ENCODE measurements around the gene ARRB1.

Gene ARRB1

GRCh38 chr11:75270896-75271418 is 80.5 kb downstream of the ARRB1 start:
- H3K4me3 ChIP-seq (ENCODE audit: low read length): no peak overlapping the region
- WGBS: 96% methylated on average over 3 of the region's 3 CpGs
- no peak overlapping the region for H3K9ac ChIP-seq (ENCODE audit: low read depth, low read length)
- no peaks in the 10 kb centered on the region for H3K27me3 ChIP-seq (ENCODE audit: insufficient read depth, low read length)
- peaks cover 7% of the 10 kb centered on the region for H3K36me3 ChIP-seq (ENCODE audit: insufficient read depth, low read length)
- H3K4me1 ChIP-seq (ENCODE audit: insufficient read depth, low read length): 0 out of 2 replicates have a peak, but pooled peaks cover 2% of the 10 kb centered on the region
- no peak overlapping the region for H3K27ac ChIP-seq (ENCODE audit: low read depth, low read length)
- H3K9me3 ChIP-seq (ENCODE audit: insufficient read depth, low read depth, low read length): no peaks in the 10 kb centered on the region

- Histone ChIP-seq H3K27me3 (ENCODE audit: insufficient read depth, low read length) (no peaks in the 10 kb centered on the region), H3K9ac (ENCODE audit: low read depth, low read length) (no peak overlapping the region), H3K27ac (ENCODE audit: low read depth, low read length) (no peak overlapping the region), H3K4me3 (ENCODE audit: low read length) (no peak overlapping the region), H3K4me1 (ENCODE audit: insufficient read depth, low read length) (no peaks in the 10 kb centered on the region), H3K36me3 (ENCODE audit: insufficient read depth, low read length) (no peaks in the 10 kb centered on the region; the same call in none of the 2 replicates), H3K9me3 (ENCODE audit: insufficient read depth, low read depth, low read length) (no peaks in the 10 kb centered on the region)
- WGBS: 96% methylated on average over 9 of the region's 9 CpGs
Observed at GRCh38 chr11:75269896-75270295, 81.6 kb downstream of the ARRB1 start.

GRCh38 chr11:75269367-75269660 is 82.1 kb downstream of the ARRB1 start:
- no peak overlapping the region for H3K27ac ChIP-seq (ENCODE audit: low read depth, low read length)
- no peaks in the 10 kb centered on the region; the same call in none of the 2 replicates for H3K36me3 ChIP-seq (ENCODE audit: insufficient read depth, low read length)
- no peaks in the 10 kb centered on the region for H3K9me3 ChIP-seq (ENCODE audit: insufficient read depth, low read depth, low read length)
- no peak overlapping the region for H3K4me3 ChIP-seq (ENCODE audit: low read length)
- no peaks in the 10 kb centered on the region for H3K4me1 ChIP-seq (ENCODE audit: insufficient read depth, low read length)
- 96% methylated on average over 4 of the region's 4 CpGs for WGBS
- H3K27me3 ChIP-seq (ENCODE audit: insufficient read depth, low read length): no peaks in the 10 kb centered on the region
- no peak overlapping the region for H3K9ac ChIP-seq (ENCODE audit: low read depth, low read length)

- 92% methylated on average over 25 of the region's 25 CpGs for WGBS
- no peak overlapping the region for H3K9ac ChIP-seq (ENCODE audit: low read depth, low read length)
- no peaks in the 10 kb centered on the region for H3K9me3 ChIP-seq (ENCODE audit: insufficient read depth, low read depth, low read length)
- H3K27me3 ChIP-seq (ENCODE audit: insufficient read depth, low read length): no peaks in the 10 kb centered on the region
- no peak overlapping the region for H3K27ac ChIP-seq (ENCODE audit: low read depth, low read length)
- no peak overlapping the region for H3K4me3 ChIP-seq (ENCODE audit: low read length)
- H3K36me3 ChIP-seq (ENCODE audit: insufficient read depth, low read length): no peaks in the 10 kb centered on the region; the same call in none of the 2 replicates
- H3K4me1 ChIP-seq (ENCODE audit: insufficient read depth, low read length): no peaks in the 10 kb centered on the region
Observed at GRCh38 chr11:75268626-75269366, 82.7 kb downstream of the ARRB1 start.

- H3K36me3 ChIP-seq (ENCODE audit: insufficient read depth, low read length): no peaks in the 10 kb centered on the region; the same call in none of the 2 replicates
- H3K27me3 ChIP-seq (ENCODE audit: insufficient read depth, low read length): no peaks in the 10 kb centered on the region
- WGBS: 86% methylated on average over 27 of the region's 27 CpGs
- H3K27ac ChIP-seq (ENCODE audit: low read depth, low read length): no peak overlapping the region
- no peak overlapping the region for H3K9ac ChIP-seq (ENCODE audit: low read depth, low read length)
- H3K4me3 ChIP-seq (ENCODE audit: low read length): no peak overlapping the region
- no peaks in the 10 kb centered on the region for H3K4me1 ChIP-seq (ENCODE audit: insufficient read depth, low read length)
- H3K9me3 ChIP-seq (ENCODE audit: insufficient read depth, low read depth, low read length): no peaks in the 10 kb centered on the region
Observed at GRCh38 chr11:75267171-75267970, 84.1 kb downstream of the ARRB1 start.

GRCh38 chr11:75265851-75266531 is 85.5 kb downstream of the ARRB1 start:
- Histone ChIP-seq H3K27ac (ENCODE audit: low read depth, low read length) (no peak overlapping the region), H3K27me3 (ENCODE audit: insufficient read depth, low read length) (no peaks in the 10 kb centered on the region), H3K4me3 (ENCODE audit: low read length) (no peak overlapping the region), H3K36me3 (ENCODE audit: insufficient read depth, low read length) (no peaks in the 10 kb centered on the region; the same call in 1 of the 2 replicates), H3K9ac (ENCODE audit: low read depth, low read length) (no peak overlapping the region), H3K9me3 (ENCODE audit: insufficient read depth, low read depth, low read length) (no peaks in the 10 kb centered on the region), H3K4me1 (ENCODE audit: insufficient read depth, low read length) (no peaks in the 10 kb centered on the region)
- WGBS: 93% methylated on average over 17 of the region's 17 CpGs

GRCh38 chr11:75264971-75265370 is 86.5 kb downstream of the ARRB1 start:
- Histone ChIP-seq H3K9ac (ENCODE audit: low read depth, low read length) (no peak overlapping the region), H3K9me3 (ENCODE audit: insufficient read depth, low read depth, low read length) (no peaks in the 10 kb centered on the region), H3K4me3 (ENCODE audit: low read length) (no peak overlapping the region), H3K36me3 (ENCODE audit: insufficient read depth, low read length) (no peaks in the 10 kb centered on the region; the same call in 1 of the 2 replicates), H3K27ac (ENCODE audit: low read depth, low read length) (no peak overlapping the region), H3K27me3 (ENCODE audit: insufficient read depth, low read length) (no peaks in the 10 kb centered on the region), H3K4me1 (ENCODE audit: insufficient read depth, low read length) (no peaks in the 10 kb centered on the region)
- WGBS: 91% methylated on average over 6 of the region's 6 CpGs

- peaks cover 3% of the 10 kb centered on the region; the same call in 1 of the 2 replicates for H3K27me3 ChIP-seq (ENCODE audit: insufficient read depth, low read length)
- H3K9me3 ChIP-seq (ENCODE audit: insufficient read depth, low read depth, low read length): no peaks in the 10 kb centered on the region
- H3K36me3 ChIP-seq (ENCODE audit: insufficient read depth, low read length): no peaks in the 10 kb centered on the region; the same call in 1 of the 2 replicates
- H3K27ac ChIP-seq (ENCODE audit: low read depth, low read length): no peak overlapping the region
- no peak overlapping the region for H3K4me3 ChIP-seq (ENCODE audit: low read length)
- no peak overlapping the region for H3K9ac ChIP-seq (ENCODE audit: low read depth, low read length)
- H3K4me1 ChIP-seq (ENCODE audit: insufficient read depth, low read length): no peaks in the 10 kb centered on the region
Observed at GRCh38 chr11:75264356-75264755, 87.1 kb downstream of the ARRB1 start.

GRCh38 chr11:75263944-75264349 is 87.5 kb downstream of the ARRB1 start:
- Histone ChIP-seq H3K4me1 (ENCODE audit: insufficient read depth, low read length) (no peaks in the 10 kb centered on the region), H3K27ac (ENCODE audit: low read depth, low read length) (no peak overlapping the region), H3K27me3 (ENCODE audit: insufficient read depth, low read length) (peaks cover 3% of the 10 kb centered on the region; the same call in 1 of the 2 replicates), H3K9ac (ENCODE audit: low read depth, low read length) (no peak overlapping the region), H3K4me3 (ENCODE audit: low read length) (no peak overlapping the region), H3K36me3 (ENCODE audit: insufficient read depth, low read length) (no peaks in the 10 kb centered on the region; the same call in 1 of the 2 replicates), H3K9me3 (ENCODE audit: insufficient read depth, low read depth, low read length) (no peaks in the 10 kb centered on the region)
- WGBS: 91% methylated on average over 4 of the region's 4 CpGs

GRCh38 chr11:75262961-75263852 is 88.3 kb downstream of the ARRB1 start:
- H3K9ac ChIP-seq (ENCODE audit: low read depth, low read length): no peak overlapping the region
- H3K27ac ChIP-seq (ENCODE audit: low read depth, low read length): no peak overlapping the region

More at GRCh38 chr11:75262961-75263852, 88.3 kb downstream of the ARRB1 start:
- peaks cover 3% of the 10 kb centered on the region; the same call in 1 of the 2 replicates for H3K27me3 ChIP-seq (ENCODE audit: insufficient read depth, low read length)
- H3K4me3 ChIP-seq (ENCODE audit: low read length): no peak overlapping the region
- no peaks in the 10 kb centered on the region for H3K4me1 ChIP-seq (ENCODE audit: insufficient read depth, low read length)
- WGBS: 93% methylated on average over 17 of the region's 17 CpGs
- no peaks in the 10 kb centered on the region for H3K9me3 ChIP-seq (ENCODE audit: insufficient read depth, low read depth, low read length)
- no peaks in the 10 kb centered on the region; the same call in 1 of the 2 replicates for H3K36me3 ChIP-seq (ENCODE audit: insufficient read depth, low read length)

Measured in HUES64 (cell line).